ENCODE data around the gene MEGF9.

GRCh38 chr9:120713257-120714087 is 798 bp downstream of the MEGF9 start:
- TF ChIP-seq CTCF (IDR thresholded peaks at IDR 0.05; ENCODE audit: low read depth, low read length, missing input control) (peak; percentile 30), MAX (IDR thresholded peaks at IDR 0.05) (no peak), REST (IDR thresholded peaks at IDR 0.05) (no peak), HNF4A (conservative IDR thresholded peaks at IDR 0.05) (no peak), JUND (IDR thresholded peaks at IDR 0.05) (no peak), TAF1 (conservative IDR thresholded peaks at IDR 0.05) (no peak), YY1 (IDR thresholded peaks at IDR 0.05) (no peak), RAD21 (IDR thresholded peaks at IDR 0.05) (peak in 1 of 2 donors; percentile 8), FOXA1 (IDR thresholded peaks at IDR 0.05) (no peak)
